ENCODE measurements around the gene LRRC25.
"Not testable (repeated sequence)": the region's sequence is repeated elsewhere in the genome, so short reads cannot be mapped to it uniquely, and the experiment has no call there.

LRRC25 gene

DNA sequence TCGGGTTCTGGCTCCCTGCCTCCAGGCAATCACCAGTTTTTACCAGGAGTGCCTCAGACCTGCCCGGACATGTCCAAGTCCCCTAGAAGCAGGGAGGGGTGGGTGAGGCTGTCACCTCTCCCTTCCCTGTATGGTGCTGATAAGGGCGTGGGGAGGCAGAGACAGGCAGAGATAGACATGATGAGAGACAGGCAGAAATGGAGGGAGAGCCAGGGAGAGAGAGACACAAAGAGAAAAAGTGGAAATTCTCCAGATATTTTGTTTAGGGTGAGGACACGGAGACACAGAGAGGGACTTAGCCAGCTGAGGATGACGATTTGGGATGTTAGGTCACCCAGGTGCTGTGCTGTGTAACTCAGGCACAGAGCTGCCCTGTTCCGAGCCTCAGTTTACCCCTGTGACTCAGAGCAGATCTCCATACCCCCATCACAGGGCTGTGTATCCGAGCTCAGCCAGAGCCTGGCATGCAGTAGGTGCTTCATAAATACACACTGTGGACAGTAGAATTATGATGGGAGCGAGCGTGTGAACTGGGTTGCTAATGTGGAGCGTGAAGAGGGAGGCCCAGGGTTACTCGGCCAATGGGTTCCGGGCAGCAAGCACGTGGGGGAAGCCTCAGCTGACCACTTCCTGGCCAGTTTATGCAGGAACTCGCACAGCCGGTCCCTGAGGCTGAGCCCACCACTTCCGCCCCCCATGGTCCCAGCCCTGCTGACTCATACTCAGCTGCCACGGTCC, 23.4 kb downstream of the LRRC25 start:
- peak; percentile 64 for DNase-seq

DNA sequence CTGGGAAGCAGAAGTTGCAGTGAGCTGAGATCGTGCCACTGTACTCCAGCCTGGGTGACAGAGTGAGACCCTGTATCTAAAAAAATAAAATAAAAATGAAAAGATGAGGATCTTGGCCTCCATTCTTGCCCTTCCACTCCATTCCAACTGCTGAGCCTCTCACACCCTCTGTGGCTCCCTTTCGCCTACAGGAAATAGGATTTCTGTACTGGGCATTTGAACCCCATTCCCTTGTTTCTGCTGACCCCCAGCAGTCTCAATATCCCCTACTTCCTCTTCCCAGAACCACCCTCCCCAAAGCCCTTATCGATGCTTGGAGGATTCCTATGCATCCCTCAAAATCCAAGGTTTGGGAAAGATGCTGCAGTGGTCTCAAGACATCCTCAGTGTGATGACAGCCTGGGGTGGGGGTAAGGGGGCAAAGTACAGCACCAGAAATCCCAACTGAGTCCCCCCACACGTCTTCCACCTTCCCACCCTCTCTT, 24.0 kb downstream of the LRRC25 start:
- no peak for DNase-seq

DNA sequence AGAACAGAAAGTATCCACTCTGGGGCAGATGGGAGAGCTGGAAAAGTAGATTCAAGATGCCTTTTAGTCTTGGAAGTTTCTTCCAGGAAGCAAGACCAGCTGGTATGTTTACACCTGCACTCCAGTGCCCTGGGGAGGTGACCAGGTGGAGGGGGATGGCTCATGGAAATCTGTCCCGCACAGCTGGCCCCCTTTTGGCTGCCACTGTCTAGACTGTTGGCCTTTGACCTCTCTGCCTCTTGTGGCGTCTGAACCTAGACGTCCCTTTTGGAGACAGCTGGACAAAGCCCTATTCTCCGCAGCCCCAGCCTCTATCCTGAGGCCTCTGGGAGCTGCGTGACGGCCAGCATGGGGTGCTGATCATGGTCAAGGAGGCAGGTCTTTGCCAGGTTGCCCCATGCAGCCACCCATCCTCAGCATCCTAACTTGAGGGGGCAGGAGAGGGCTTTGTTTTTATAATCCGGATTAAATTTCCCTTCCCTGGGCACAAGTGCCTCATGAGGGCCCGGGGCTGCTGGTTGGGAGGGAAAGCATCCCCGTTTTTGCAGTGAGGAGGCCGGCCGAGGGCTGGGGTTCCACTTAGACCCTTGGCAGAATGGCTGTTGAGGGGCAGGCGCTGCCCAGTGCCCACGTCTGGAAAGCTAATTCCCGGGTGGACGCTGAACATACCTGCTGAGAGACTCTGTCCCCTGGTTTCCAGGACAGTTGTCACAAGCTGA, 28.8 kb downstream of the LRRC25 start:
- no peak for DNase-seq

DNA sequence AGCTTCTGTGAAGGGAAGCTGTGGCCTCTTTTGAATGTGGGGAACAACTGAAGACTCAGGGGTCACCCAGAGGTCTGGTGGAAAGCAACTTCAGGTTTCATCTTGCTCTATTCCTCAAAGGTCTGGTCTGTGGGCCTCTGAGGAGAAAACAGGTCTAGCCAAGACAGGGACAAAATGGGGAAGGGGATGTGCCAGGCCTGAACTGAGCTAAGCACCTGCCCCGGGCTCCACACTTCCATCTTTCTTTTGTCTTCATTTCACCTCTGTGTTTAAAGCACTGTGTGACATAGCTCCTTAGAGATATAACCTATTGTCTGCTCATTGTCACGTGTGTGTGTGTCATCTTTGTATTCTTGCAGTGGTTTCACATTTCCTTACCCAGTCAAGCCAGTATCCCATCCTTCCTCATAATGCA, 31.4 kb downstream of the LRRC25 start:
- DNase-seq = no peak

DNA sequence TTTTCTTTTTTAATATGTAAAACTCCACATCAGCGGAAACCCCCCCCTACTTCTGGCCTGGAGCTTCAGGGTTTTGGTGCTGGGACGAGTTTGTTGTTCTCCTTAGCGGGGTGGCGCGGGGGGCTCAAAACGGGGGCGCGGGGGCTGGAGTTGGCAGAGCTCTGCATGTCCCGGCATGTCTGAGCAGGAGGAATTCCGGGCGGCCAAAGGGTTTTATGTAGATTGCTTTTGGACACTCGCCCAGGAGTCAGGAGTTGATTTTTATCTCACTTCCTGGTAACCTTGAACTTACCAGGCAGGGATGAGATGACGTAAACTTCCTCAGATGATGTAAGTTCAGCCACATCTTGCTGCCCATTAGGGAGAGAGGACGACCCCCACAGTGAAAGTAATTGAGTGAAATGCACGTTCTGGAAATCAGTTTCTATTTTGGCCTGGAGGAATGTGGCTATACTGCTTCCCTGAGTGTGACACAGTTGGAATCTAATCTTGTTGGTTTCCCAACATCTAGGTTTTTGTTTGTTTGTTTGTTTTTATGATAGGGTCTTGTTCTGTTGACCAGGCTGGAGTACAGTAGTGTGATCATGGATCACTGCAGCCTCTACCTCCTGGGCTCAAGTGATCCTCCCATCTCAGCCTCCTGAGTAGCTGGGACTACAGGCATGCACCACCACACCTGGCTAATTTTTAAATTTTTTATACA, 32.4 kb downstream of the LRRC25 start:
- no peak for DNase-seq

DNA sequence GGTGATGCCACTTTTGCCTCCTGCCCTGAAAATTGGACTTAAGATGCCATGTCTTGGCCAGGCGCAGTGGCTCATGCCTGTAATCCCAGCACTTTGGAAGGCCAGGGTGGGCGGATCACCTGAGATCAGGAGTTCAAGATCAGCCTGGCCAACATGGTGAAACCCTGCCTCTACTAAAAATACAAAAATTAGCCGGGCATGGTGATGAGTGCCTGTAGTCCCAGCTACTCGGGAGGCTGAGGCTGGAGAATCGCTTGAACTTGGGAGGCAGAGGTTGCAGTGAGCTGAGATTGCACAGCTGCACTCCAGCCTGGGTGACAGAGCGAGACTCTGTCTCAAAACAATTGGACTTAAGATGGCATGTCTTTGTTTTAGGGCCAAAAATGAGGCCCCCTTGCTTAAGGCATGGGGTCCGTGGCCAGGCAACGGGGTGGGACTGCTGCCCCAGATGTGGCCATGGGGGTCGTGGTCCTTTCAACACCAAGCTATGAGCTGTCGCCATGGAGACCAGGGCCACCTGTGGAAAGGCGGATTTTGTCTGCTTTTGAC, 33.1 kb downstream of the LRRC25 start:
- not testable (repeated sequence) for DNase-seq

DNA sequence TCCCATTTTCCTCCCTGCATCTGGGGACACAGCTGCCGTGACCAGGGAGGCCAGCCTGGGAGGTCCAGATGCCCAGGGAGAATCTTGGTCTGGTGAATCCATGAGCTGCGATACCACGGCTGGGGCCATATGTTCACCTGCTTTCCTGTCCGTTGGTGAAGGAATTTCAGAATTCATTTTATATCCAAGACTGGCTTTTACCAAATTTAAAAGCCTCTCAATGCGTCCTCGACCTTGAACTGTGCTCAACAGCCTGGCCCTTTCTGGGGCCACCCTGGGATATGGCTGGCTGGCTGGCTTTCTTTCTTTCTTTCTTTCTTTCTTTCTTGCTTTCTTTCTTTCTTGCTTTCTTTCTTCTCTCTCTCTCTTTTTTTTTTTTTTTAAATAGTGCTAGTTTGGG, 33.6 kb downstream of the LRRC25 start:
- DNase-seq = no peak

DNA sequence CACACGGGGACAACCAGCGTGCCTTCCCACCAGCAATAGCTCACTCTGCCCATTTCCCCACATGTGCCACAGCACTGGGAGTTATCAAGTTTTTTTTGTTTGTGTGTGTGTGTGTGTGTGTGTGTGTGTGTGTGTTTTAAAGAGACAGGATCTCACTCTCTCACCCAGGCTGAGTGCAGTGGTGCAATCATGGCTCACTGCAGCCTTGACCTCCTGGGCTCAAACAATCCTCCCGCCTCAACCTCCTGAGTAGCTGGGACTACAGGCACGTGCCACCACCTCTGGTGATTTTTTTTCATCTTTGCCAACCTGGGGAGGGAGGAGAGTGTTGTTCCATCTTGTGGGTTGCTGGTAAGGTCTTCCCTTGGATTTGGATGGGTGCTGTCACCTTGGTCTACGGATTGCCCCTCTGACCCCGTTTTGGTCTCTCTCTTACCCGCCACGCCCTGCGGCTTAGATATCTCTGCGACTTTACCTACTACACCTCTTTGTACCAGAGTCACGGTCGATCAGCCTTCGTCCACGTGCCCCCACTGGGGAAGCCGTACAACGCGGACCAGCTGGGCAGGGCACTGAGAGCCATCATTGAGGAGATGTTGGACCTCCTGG, 34.4 kb downstream of the LRRC25 start:
- DNase-seq = no peak

DNA sequence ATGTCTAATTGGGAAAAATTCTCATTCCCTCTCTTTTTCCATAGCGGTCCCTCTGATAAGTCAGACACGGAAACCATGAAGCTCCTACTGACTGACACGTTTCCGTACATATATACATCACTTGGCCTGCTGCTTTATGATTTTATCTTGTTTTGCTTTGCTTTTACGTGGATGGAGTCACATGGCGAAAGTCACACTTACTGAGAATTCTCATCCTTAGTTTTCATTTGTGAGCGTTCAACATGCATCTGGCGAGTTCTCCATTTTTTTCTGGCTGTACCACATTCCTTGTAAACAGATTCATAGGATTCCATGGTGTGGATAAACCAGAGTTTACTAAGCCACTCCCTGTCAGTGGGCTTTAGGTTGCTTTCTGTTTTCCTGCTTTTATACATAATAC, 35.8 kb downstream of the LRRC25 start:
- no peak for DNase-seq

DNA sequence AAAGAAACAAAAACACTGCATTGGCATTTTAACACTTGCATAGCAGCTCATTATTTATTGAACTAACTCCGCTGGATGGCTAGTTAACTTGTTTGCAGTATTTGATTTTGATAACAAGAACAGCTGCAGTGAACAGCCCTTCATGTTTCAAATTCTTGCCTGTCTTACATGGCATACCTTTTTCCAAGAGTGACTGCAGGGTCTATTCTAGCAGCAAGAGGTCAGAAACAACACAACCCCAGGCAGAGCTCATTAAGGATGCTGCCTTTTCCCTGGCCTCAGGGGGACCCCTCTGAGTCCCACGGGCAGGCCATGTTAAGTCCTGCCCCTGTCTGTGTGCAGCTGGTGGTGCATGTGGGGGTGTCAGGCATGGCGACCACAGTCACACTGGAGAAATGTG, 40.4 kb downstream of the LRRC25 start:
- no peak for DNase-seq

DNA sequence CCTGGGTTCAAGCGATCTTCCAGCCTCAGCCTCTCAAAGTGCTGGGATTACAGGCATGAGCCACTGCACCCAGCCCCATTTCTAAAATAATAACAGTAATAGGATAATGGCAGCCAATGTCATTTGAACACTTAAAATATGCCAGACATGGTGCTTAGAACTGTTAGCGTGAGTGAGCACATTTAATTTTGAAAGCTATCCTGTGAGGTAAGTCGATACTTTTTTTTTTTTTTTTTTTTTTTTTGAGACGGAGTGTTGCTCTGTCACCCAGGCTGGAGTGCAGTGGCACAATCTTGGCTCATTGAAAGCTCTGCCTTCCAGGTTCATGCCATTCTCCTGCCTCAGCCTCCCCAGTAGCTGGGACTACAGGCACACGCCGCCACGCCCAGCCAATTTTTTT, 42.7 kb downstream of the LRRC25 start:
- DNase-seq = not testable (repeated sequence)

DNA sequence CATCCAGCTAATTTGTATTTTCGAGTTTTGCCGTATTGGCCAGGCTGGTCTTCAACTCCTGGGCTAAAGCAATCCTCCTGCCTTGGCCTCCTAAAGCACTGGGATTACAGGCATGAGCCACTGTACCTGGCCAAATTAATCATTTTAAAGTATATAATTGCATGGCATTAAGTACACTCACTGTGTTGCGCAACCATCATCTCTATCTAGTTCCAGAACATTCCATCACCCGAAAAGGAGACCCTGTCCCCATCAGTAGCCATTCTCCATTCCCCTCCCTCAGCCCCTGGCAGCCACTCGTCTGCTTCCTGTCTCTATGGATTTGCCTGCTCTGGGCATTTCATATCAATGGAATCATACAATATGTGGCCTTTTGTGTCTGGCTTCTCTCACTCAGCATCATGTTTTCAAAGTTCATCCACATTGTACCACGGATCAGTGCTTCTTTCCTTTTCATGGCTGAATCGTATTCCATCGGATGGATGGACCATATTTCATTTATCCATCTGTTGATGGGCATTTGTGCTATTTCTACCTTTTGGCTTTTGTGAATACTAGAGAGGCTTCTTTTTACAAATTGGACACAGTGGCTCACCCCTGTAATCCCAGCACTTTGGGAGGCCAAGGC, 43.9 kb downstream of the LRRC25 start:
- DNase-seq = no peak

DNA sequence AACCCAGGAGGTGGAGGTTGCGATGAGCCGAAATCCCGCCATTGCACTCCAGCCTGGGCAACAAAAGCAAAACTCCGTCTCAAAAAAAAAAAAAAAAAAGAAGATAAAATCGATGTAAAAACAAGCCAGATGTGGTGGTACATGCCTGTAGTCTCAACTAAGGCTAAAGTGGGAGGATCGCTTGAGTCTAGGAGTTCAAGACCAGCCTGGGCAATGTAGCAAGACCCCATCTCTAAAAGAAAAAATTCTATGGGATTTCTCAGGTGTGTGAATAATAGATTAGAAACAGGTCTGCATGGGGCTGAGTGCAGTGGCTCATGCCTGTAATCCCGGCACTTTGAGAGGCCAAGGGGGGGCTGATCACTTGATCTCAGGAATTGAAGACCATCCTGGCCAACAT, 45.9 kb downstream of the LRRC25 start:
- no peak for DNase-seq

DNA sequence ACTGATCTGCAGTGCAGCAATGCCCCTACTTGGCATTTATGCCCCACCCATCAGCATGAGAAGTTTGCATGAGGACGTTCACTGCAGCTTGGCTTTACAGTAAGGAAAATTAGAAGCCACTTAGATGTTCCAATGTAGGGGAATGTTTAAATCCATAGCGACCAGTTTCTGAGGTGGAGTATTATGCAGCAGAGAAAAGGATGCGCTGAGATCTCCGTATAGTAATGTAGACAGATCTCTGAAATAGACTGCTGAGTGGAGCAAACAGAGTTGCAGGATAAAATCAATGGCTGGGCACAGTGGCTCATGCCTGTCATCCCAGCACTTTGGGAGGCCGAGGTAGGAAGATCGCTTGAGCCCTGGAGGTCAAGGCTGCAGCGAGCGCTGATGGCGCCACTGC, 46.9 kb downstream of the LRRC25 start:
- DNase-seq = no peak

DNA sequence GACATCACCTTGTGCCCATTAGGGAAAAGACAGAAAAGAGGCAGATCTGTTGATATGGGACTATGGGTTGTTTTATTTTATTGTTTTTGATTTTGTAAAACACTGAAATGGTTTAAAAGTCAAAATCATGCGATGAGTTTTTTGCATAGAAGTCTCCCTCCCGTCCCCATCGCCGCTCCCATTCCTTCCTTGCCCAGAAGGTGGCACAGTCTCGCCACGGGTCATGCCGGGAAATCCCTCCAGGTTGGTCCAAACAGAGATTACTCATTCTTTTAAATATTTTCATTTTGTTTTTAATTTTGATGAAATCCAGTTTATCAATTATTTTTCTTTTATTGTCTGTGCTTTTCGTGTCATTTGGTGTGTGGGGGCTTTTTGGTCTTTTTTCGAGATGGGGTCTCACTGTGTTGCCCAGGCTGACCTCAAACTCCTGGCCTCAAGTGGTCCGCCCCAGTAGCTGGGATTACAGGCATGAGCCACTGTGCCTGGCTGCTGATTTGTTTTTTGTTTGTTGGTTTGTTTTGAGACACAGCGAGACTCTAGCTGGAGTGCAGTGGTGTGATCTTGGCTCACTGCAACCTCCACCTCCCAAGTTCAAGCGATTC, 47.8 kb downstream of the LRRC25 start:
- peak; percentile 54 for DNase-seq

DNA sequence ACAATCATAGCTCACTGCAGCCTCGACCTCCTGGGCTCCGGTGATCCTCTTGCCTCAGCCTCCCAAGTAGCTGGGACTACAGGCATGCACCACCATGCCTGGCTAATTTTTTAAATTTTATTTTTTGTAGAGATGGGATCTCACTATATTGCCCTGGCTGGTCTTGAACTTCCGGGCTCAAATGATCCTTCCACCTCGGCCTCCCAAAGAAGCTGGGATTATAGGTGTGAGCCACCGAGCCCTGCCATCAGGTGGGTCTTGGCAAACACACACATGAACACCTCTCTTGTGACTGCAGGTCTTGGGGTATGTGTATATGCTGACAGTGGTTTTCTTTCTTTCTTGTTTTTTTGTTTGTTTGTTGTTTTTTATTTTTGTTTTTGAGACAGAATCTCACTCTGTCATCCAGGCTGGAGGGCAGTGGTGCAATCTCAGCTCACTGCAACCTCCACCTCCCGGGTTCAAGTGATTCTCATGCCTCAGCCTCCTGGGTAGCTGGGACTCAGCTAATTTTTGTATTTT, 48.5 kb downstream of the LRRC25 start:
- DNase-seq = not testable (repeated sequence)

DNA sequence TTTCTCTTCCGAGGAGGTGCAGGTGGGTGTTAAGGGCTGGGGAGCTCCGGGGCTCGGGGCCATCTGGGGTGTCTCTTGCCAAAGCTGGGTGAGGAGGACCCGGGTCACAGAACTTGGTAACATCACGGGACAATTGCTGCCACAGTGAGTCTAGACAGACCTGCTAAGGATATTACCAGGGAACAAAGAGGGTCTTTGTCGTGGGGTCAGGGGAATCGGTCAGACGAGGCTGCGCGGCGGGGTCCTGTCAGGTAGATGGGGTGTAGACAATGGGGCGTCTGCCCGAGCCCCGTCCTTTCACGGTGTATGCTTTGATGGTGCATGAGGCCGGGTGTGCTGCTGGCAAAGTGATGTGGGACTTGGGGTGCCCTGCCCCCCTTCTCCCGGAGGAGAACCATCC, 49.3 kb downstream of the LRRC25 start:
- DNase-seq = no peak

DNA sequence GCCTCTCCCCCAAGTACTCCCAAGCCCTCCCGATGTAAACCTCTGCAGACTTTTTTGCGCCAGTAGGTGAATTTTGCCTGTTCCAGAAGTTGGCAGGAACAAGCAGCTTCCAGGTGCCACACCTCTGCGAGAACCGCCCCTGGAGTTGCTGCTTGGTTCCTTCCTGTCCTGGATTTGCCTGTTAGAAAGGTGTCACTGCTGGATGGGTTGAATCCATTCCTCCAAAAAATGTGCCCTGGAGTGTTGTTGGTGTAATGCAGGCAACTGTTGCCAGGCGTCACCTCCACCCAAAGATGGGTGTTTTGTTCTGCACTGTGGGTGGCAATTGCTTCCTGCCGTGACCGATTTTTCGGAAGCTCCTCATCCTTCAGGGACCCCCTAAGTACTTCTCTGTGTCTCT, 51.3 kb downstream of the LRRC25 start:
- DNase-seq = no peak

DNA sequence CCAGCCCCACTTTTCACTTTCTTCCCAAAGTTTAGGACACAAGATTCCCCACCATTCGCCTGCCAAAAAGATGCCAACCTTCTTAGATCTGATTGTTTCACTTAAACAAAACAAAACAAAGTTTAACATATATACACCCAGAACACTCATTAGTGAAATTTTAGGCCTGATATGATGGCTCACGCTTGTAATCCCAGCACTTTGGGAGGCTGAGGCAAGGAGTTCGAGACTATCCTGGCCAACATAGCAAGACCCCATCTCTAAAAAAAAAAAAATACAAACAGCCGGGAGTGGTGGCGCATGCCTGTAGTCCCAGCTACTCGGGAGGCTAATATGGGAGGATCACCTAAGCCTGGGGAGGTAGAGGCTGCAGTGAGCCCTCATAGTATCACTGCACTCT, 52.1 kb downstream of the LRRC25 start:
- no peak for DNase-seq

DNA sequence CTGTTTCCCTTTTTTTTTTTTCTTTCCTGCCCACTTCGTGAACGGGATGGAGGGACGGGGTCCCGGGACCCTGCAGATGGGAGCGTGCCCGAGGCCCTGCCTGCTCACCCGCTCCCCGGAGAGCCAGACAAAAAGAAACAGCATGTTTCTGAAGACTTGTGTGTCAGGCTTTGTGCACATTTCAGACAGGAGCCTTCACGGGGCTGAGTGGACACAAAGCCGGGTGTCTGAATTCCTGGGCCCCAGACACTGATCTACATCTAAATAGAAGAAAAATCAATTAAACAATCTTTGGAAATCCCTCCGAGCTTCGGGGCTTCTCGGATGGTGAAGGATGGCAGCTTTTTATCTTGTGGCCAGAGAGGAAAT, 52.9 kb downstream of the LRRC25 start:
- no peak for DNase-seq

DNA sequence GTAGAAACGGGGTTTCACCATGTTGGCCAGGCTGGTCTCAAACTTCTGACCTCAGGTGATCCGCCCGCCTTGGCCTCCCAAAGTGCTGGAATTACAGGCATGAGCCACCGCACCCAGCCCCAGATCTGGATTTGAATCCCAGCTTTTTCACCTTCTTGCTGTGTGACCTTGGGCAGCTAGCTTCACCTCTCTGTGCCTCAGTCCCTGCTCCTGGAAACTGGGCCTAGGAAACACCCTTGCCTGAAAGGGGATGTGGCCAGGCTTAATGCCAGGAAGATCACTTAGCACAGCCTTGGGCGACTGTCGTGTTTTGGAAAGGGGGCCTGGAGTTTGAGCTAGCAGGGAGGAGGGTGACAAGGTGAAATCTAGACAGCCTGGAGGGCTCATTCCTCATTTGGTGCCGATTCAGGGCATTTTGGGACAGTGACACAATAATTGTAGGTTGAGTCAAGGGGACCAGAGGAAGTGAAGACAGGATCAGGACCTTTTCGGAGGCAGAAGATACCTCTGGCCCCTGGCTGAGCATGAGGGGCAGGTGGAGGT, 55.3 kb downstream of the LRRC25 start:
- DNase-seq = no peak
